ENCODE data around the gene FAAP100.

- TF ChIP-seq EZH2 (IDR thresholded peaks at IDR 0.05; ENCODE audit: insufficient read depth, poor library complexity, severe bottlenecking), result no peak
- TF ChIP-seq EZH2phosphoT487 (IDR thresholded peaks at IDR 0.05; ENCODE audit: insufficient read depth, low read depth), result no peak
Measured at GRCh38 chr17:81537856-81538555, 14.1 kb downstream of the FAAP100 start.

Data from GM23248 (cell line).